Neural cell (in vitro differentiated cells): ENCODE data around the gene ECHDC3. TPM values are rescaled to one million over a fixed set of nuclear protein-coding genes. Genes with fewer than 3 reads are reported as not detected.

Experiments
- H2AFZ ChIP-seq: fragments of 200-600, 300-800 bp; sonication (generic), shearing (Covaris generic); 2 replicates; pipeline ENCODE4 v1.6.0; 2014; ENCODE audit warnings: low read depth, mild to moderate bottlenecking, antibody characterized with exemption, low read length, moderate library complexity
- H3F3A ChIP-seq: fragments of 200-600 bp; shearing (Covaris generic); 2 replicates; pipeline ENCODE4 v1.6.1; 2016; ENCODE audit warnings: mild to moderate bottlenecking, moderate library complexity, mixed read lengths, antibody characterized with exemption, low read length; ENCODE audit not compliant: insufficient read depth, poor library complexity, severe bottlenecking
- H3K27ac ChIP-seq: fragments of 200-600, 300-800 bp; sonication (generic), shearing (Covaris generic); 2 replicates; pipeline ENCODE4 v1.5.1; 2014; ENCODE audit warnings: mild to moderate bottlenecking, low read length, moderate library complexity
- H3K27me3 ChIP-seq: fragments of 300-800, 200-600 bp; sonication (generic), shearing (Covaris generic); 2 replicates; pipeline ENCODE4 v1.6.0; 2014; ENCODE audit warnings: mild to moderate bottlenecking, low read depth, low read length, moderate library complexity; ENCODE audit not compliant: insufficient read depth
- H3K36me3 ChIP-seq: fragments of 300-800, 200-600 bp; sonication (generic), shearing (Covaris generic); 2 replicates; pipeline ENCODE4 v1.5.1; 2014; ENCODE audit warnings: mild to moderate bottlenecking, antibody characterized with exemption, low read length, moderate library complexity; ENCODE audit not compliant: insufficient read depth
- H3K4me2 ChIP-seq: fragments of 300-800, 200-600 bp; sonication (generic), shearing (Covaris generic); 2 replicates; pipeline ENCODE4 v1.6.0; 2014; ENCODE audit warnings: mild to moderate bottlenecking, low read length
- H3K4me3 ChIP-seq: fragments of 300-800, 200-600 bp; sonication (generic), shearing (Covaris generic); 2 replicates; pipeline ENCODE4 v1.5.1; 2014; ENCODE audit warnings: mild to moderate bottlenecking, low read length, moderate library complexity
- H3K79me2 ChIP-seq: fragments of 200-600 bp; shearing (Covaris generic); replicated peaks from 2 replicates; pipeline ENCODE4 v1.6.0; 2014; ENCODE audit warnings: mild to moderate bottlenecking, low read length, moderate library complexity; ENCODE audit not compliant: insufficient read depth
- H3K9ac ChIP-seq: fragments of 300-800, 200-600 bp; sonication (generic), shearing (Covaris generic); 2 replicates; pipeline ENCODE4 v1.6.1; 2016; ENCODE audit warnings: mild to moderate bottlenecking, low read length, mixed read lengths
- H3K9me2 ChIP-seq: fragments of 200-600 bp; shearing (Covaris generic); 2 replicates; pipeline ENCODE4 v1.6.1; 2016; ENCODE audit warnings: mild to moderate bottlenecking, low read length, mixed read lengths; ENCODE audit not compliant: insufficient read depth
- H3K9me3 ChIP-seq: fragments of 200-600, 300-800 bp; sonication (generic), shearing (Covaris generic); 2 replicates; pipeline ENCODE4 v1.6.1; 2016; ENCODE audit warnings: mild to moderate bottlenecking, mixed run types, low read length, moderate library complexity, mixed read lengths
- H4K20me1 ChIP-seq: fragments of 200-600 bp; shearing (Covaris generic); 2 replicates; pipeline ENCODE4 v1.6.1; 2016; ENCODE audit warnings: mild to moderate bottlenecking, mixed run types; ENCODE audit not compliant: insufficient read depth
- CTCF ChIP-seq: fragments of 450-650 bp; IDR thresholded peaks from 2 replicates; pipeline ENCODE4 v1.5.1; 2014; ENCODE audit warnings: antibody characterized with exemption, mild to moderate bottlenecking, moderate library complexity; ENCODE audit not compliant: poor library complexity, severe bottlenecking
- EP300 ChIP-seq: fragments of 450-650 bp; conservative IDR thresholded peaks from 2 replicates; pipeline ENCODE4 v1.6.1; 2014; ENCODE audit warnings: antibody characterized with exemption, mild to moderate bottlenecking, moderate library complexity; ENCODE audit not compliant: poor library complexity, severe bottlenecking
- EZH2 ChIP-seq: fragments of 200-600, 300-800 bp; shearing (Covaris generic), sonication (generic); IDR thresholded peaks from 2 replicates; pipeline ENCODE4 v1.6.1; 2014; ENCODE audit warnings: antibody characterized with exemption, low read length, borderline replicate concordance, mild to moderate bottlenecking; ENCODE audit not compliant: insufficient read depth, poor library complexity, severe bottlenecking
- MXI1 ChIP-seq: fragments of 450-650 bp; conservative IDR thresholded peaks from 2 replicates; pipeline ENCODE4 v1.6.1; 2014; ENCODE audit warnings: antibody characterized with exemption, mild to moderate bottlenecking; ENCODE audit not compliant: poor library complexity, severe bottlenecking
- POLR2AphosphoS5 ChIP-seq: IDR thresholded peaks from 2 replicates; pipeline ENCODE4 v1.6.1; 2012
- RAD21 ChIP-seq: fragments of 450-650 bp; conservative IDR thresholded peaks from 2 replicates; pipeline ENCODE4 v1.6.1; 2014; ENCODE audit warnings: antibody characterized with exemption, mild to moderate bottlenecking, moderate library complexity
- SMC3 ChIP-seq: fragments of 450-650 bp; conservative IDR thresholded peaks from 2 replicates; pipeline ENCODE4 v1.6.1; 2014; ENCODE audit warnings: antibody characterized with exemption, mild to moderate bottlenecking, moderate library complexity; ENCODE audit not compliant: poor library complexity
- TAF1 ChIP-seq: IDR thresholded peaks from 2 replicates; pipeline ENCODE4 v1.6.1; 2012; ENCODE audit warnings: low read depth
- polyA plus RNA-seq: library from polyadenylated mRNA; depleted of rRNA; stranded (reverse); fragments of >200 nt; gene quantifications from 2 replicates; pipeline ENCODE4 v1.2.3, GENCODE V29; 2014
- TF ChIP-seq, protein P1 (sequence below): IDR thresholded peaks from 2 replicates; pipeline ENCODE4 v1.6.1; 2012; ENCODE audit warnings: borderline replicate concordance

ECHDC3 gene
- polyA plus RNA-seq, 1 donor from 2014 or later: not detected

GRCh38 chr10:11808808-11809207 lies 66.6 kb downstream of the ECHDC3 start:
- Histone ChIP-seq H3K9ac (no peak overlapping the region), H3F3A (no peaks in the 10 kb centered on the region), H3K4me3 (no peak overlapping the region), H3K36me3 (no peaks in the 10 kb centered on the region), H2AFZ (no peak overlapping the region), H4K20me1 (no peaks in the 10 kb centered on the region), H3K9me2 (no peaks in the 10 kb centered on the region), H3K27ac (no peak overlapping the region), H3K9me3 (no peaks in the 10 kb centered on the region), H3K79me2 (no peaks in the 10 kb centered on the region), H3K27me3 (no peaks in the 10 kb centered on the region), H3K4me2 (no peak overlapping the region)
- TF ChIP-seq SMC3 (no peak), EZH2 (no peak), EP300 (no peak), POLR2AphosphoS5 (no peak), CTCF (no peak)
- TF ChIP-seq, protein P1, sequence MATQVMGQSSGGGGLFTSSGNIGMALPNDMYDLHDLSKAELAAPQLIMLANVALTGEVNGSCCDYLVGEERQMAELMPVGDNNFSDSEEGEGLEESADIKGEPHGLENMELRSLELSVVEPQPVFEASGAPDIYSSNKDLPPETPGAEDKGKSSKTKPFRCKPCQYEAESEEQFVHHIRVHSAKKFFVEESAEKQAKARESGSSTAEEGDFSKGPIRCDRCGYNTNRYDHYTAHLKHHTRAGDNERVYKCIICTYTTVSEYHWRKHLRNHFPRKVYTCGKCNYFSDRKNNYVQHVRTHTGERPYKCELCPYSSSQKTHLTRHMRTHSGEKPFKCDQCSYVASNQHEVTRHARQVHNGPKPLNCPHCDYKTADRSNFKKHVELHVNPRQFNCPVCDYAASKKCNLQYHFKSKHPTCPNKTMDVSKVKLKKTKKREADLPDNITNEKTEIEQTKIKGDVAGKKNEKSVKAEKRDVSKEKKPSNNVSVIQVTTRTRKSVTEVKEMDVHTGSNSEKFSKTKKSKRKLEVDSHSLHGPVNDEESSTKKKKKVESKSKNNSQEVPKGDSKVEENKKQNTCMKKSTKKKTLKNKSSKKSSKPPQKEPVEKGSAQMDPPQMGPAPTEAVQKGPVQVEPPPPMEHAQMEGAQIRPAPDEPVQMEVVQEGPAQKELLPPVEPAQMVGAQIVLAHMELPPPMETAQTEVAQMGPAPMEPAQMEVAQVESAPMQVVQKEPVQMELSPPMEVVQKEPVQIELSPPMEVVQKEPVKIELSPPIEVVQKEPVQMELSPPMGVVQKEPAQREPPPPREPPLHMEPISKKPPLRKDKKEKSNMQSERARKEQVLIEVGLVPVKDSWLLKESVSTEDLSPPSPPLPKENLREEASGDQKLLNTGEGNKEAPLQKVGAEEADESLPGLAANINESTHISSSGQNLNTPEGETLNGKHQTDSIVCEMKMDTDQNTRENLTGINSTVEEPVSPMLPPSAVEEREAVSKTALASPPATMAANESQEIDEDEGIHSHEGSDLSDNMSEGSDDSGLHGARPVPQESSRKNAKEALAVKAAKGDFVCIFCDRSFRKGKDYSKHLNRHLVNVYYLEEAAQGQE: no peak

DNA sequence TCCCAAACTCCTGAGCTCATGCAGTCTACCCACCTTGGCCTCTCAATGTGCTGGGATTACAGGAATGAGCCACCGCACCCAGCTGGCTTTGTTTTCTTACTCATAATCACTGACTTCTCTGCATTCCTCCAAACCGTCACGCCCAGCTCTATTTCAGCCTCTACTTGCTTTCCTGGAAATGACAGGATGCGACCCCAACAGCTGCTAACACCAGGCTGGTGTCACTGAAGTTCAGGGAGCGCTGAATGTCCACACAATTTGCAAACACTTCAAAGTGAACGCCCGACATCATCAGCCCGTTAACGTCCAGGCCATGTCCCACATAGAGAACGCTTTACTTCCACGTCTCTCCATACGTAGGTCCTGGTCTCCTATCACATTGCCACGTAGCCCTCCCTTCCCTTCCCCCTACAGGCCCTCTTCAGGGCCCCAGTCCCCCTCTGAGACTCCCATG lies 68.2 kb downstream of the ECHDC3 start:
- no peaks in the 10 kb centered on the region for H3K9me2 ChIP-seq
- H3K4me2 ChIP-seq: no peak overlapping the region
- no peaks in the 10 kb centered on the region for H3K27me3 ChIP-seq
- no peaks in the 10 kb centered on the region for H3K36me3 ChIP-seq
- H2AFZ ChIP-seq: no peak overlapping the region
- TF ChIP-seq SMC3: no peak
- TF ChIP-seq TAF1: no peak
- no peak for TF ChIP-seq MXI1
- TF ChIP-seq, protein P1: no peak
- no peak for TF ChIP-seq EP300
- TF ChIP-seq RAD21: no peak
- no peak for TF ChIP-seq POLR2AphosphoS5
- no peaks in the 10 kb centered on the region for H3K79me2 ChIP-seq
- no peaks in the 10 kb centered on the region for H3K9me3 ChIP-seq
- no peak overlapping the region for H3K9ac ChIP-seq
- H3K27ac ChIP-seq: no peak overlapping the region
- H3K4me3 ChIP-seq: no peak overlapping the region
- no peaks in the 10 kb centered on the region for H3F3A ChIP-seq
- H4K20me1 ChIP-seq: no peaks in the 10 kb centered on the region
